ENCODE data around the gene RETREG3.
"Not testable (repeated sequence)": the region's sequence is repeated elsewhere in the genome, so short reads cannot be mapped to it uniquely, and the experiment has no call there.

The RETREG3 gene

GRCh38 chr17:42623732-42624596 is 14.8 kb upstream of the RETREG3 start:
- no peak for DNase-seq
- no peaks in the 10 kb centered on the region for H3K4me1 Mint-ChIP-seq (ENCODE audit: low read depth)
- H3K27me3 Mint-ChIP-seq = no peaks in the 10 kb centered on the region
- no peaks in the 10 kb centered on the region for H3K9me3 Mint-ChIP-seq
- no peaks in the 10 kb centered on the region for H3K36me3 Mint-ChIP-seq (ENCODE audit: low read depth)
- no peak overlapping the region for H3K27ac Mint-ChIP-seq
- H3K4me3 Mint-ChIP-seq = no peak overlapping the region

DNA sequence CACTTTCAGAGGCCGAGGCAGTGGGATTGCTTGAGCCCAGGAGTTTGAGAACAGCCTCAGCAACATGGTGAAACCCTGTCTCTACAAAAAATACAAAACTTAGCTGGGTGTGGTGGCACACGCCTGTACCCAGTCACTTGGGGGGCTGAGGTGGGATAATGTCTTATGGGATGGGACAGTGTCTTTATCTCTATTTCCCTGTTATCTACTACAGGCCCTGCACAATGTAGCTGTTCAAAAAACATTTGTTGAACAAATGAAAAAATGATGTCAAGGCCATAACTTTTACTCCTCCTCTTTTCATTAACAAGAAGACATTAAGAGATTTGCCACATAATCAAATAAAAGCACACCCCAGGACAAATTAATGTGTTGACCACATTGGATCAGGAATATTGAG is 14.1 kb upstream of the RETREG3 start:
- H3K9me3 Mint-ChIP-seq = no peaks in the 10 kb centered on the region
- no peak for DNase-seq
- no peaks in the 10 kb centered on the region for H3K36me3 Mint-ChIP-seq (ENCODE audit: low read depth)
- no peaks in the 10 kb centered on the region for H3K27me3 Mint-ChIP-seq
- H3K4me3 Mint-ChIP-seq = no peak overlapping the region
- H3K4me1 Mint-ChIP-seq (ENCODE audit: low read depth) = peaks cover 6% of the 10 kb centered on the region
- H3K27ac Mint-ChIP-seq = no peak overlapping the region

DNA sequence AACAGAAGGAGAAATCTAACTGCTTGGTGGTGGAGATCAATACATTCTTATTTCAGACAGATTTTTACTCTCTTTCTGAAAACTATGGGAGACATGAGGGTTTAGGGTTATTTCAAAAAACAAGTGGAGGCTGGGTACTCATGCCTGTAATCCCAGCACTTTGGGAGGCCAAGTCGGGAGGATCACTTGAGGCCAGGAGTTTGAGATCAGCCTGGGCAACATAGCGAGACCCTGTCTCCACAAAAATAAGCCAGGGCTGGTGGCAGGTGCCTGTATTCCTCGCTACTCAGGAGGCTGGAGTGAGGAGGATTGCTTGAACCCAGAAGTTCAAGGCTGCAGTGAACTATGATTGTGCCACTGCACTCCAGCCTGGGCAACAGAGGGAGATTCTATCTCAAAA is 12.8 kb upstream of the RETREG3 start:
- H3K9me3 Mint-ChIP-seq; H3K4me1 Mint-ChIP-seq (ENCODE audit: low read depth); H3K27me3 Mint-ChIP-seq; H3K36me3 Mint-ChIP-seq (ENCODE audit: low read depth); DNase-seq; H3K4me3 Mint-ChIP-seq; H3K27ac Mint-ChIP-seq: not testable (repeated sequence)

- H3K36me3 Mint-ChIP-seq (ENCODE audit: low read depth) = peaks cover 27% of the 10 kb centered on the region
- no peak for DNase-seq
- peaks cover 6% of the 10 kb centered on the region for H3K4me1 Mint-ChIP-seq (ENCODE audit: low read depth)
- H3K4me3 Mint-ChIP-seq = no peak overlapping the region
- no peak overlapping the region for H3K27ac Mint-ChIP-seq
- H3K27me3 Mint-ChIP-seq = no peaks in the 10 kb centered on the region
- H3K9me3 Mint-ChIP-seq = no peaks in the 10 kb centered on the region
These were observed 9.4 kb upstream of the RETREG3 start for GRCh38 chr17:42618442-42619150.

GRCh38 chr17:42617956-42618431 is 8.8 kb upstream of the RETREG3 start:
- H3K36me3 Mint-ChIP-seq (ENCODE audit: low read depth) = peaks cover 31% of the 10 kb centered on the region
- DNase-seq = no peak
- H3K9me3 Mint-ChIP-seq = no peaks in the 10 kb centered on the region
- H3K27me3 Mint-ChIP-seq = no peaks in the 10 kb centered on the region
- H3K27ac Mint-ChIP-seq = no peak overlapping the region
- H3K4me3 Mint-ChIP-seq = no peak overlapping the region
- H3K4me1 Mint-ChIP-seq (ENCODE audit: low read depth) = peaks cover 6% of the 10 kb centered on the region

- H3K4me3 Mint-ChIP-seq = no peak overlapping the region
- peaks cover 11% of the 10 kb centered on the region for H3K4me1 Mint-ChIP-seq (ENCODE audit: low read depth)
- DNase-seq = no peak
- no peaks in the 10 kb centered on the region for H3K9me3 Mint-ChIP-seq
- peaks cover 61% of the 10 kb centered on the region for H3K36me3 Mint-ChIP-seq (ENCODE audit: low read depth)
- H3K27ac Mint-ChIP-seq = no peak overlapping the region
- H3K27me3 Mint-ChIP-seq = no peaks in the 10 kb centered on the region
These were observed 4.6 kb upstream of the RETREG3 start for GRCh38 chr17:42613699-42614295.

GRCh38 chr17:42612013-42612412 is 2.8 kb upstream of the RETREG3 start:
- peaks cover 18% of the 10 kb centered on the region for H3K4me1 Mint-ChIP-seq (ENCODE audit: low read depth)
- no peak for DNase-seq
- H3K9me3 Mint-ChIP-seq = no peaks in the 10 kb centered on the region
- peak overlapping the region; percentile 28 for H3K4me3 Mint-ChIP-seq
- H3K36me3 Mint-ChIP-seq (ENCODE audit: low read depth) = peaks cover 63% of the 10 kb centered on the region
- no peaks in the 10 kb centered on the region for H3K27me3 Mint-ChIP-seq
- no peak overlapping the region for H3K27ac Mint-ChIP-seq

GRCh38 chr17:42609814-42610801 is 934 bp upstream of the RETREG3 start:
- not testable (repeated sequence) for H3K9me3 Mint-ChIP-seq, DNase-seq, H3K27me3 Mint-ChIP-seq
- Mint-ChIP-seq H3K27ac (peak overlapping the region; percentile 97), H3K4me3 (peak overlapping the region; percentile 100), H3K4me1 (ENCODE audit: low read depth) (peaks cover 36% of the 10 kb centered on the region), H3K36me3 (ENCODE audit: low read depth) (peaks cover 61% of the 10 kb centered on the region)

DNA sequence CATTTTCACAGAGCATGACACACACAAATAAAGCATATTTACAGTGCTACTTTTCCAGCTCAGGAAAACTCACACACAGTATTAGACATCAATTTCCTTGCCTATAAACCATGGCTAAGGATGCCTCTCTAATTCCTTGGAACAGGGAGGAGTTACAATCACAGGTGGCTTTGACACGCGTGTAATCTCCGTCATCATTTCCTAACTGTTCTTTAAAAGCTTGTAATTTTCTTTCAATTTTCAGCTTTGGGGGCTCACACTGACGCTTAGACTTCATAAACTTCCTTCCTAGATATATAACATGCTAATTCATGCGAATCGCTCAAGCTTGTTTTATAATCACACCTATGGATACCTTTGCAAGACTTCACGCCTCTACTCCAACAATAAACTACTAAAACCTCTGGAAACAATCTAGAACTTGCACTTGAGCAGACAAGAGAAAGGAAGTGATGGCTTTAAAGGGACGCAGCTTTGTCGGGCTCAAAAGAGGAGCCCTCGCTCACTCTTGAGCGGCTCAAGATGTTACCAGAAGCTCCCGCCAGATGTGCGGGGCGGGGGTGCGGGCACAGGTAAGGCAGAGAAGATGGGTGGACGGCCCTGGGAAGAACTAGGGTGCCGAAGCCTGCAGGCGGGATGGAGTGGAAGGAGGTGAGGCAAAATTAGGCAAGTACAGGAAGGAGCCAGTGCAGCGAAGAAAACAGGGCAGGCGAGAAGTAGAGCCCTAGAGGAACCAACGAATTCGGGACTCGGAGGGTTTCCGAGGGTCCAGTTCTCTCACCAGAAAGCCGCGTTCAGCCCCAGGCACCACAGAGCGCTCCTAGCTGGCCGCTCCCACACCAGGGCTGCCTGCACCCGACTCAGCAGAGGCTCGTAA is 631 bp downstream of the RETREG3 start:
- Mint-ChIP-seq H3K4me1 (ENCODE audit: low read depth) (peaks cover 49% of the 10 kb centered on the region), H3K36me3 (ENCODE audit: low read depth) (peaks cover 56% of the 10 kb centered on the region), H3K27ac (peak overlapping the region; percentile 97), H3K27me3 (no peaks in the 10 kb centered on the region), H3K9me3 (no peaks in the 10 kb centered on the region), H3K4me3 (peak overlapping the region; percentile 100)
- DNase-seq = no peak

GRCh38 chr17:42607769-42608168 is 1.4 kb downstream of the RETREG3 start:
- Mint-ChIP-seq H3K4me1 (ENCODE audit: low read depth) (peaks cover 56% of the 10 kb centered on the region), H3K27ac (peak overlapping the region; percentile 97), H3K4me3 (peak overlapping the region; percentile 100), H3K27me3 (no peaks in the 10 kb centered on the region), H3K9me3 (no peaks in the 10 kb centered on the region), H3K36me3 (ENCODE audit: low read depth) (peaks cover 56% of the 10 kb centered on the region)
- no peak for DNase-seq

GRCh38 chr17:42603318-42603717 is 5.9 kb downstream of the RETREG3 start:
- Mint-ChIP-seq H3K27me3 (no peaks in the 10 kb centered on the region), H3K9me3 (no peaks in the 10 kb centered on the region), H3K4me3 (no peak overlapping the region), H3K4me1 (ENCODE audit: low read depth) (peaks cover 68% of the 10 kb centered on the region), H3K36me3 (ENCODE audit: low read depth) (peaks cover 38% of the 10 kb centered on the region), H3K27ac (no peak overlapping the region)
- no peak for DNase-seq

- no peak overlapping the region for H3K4me3 Mint-ChIP-seq
- H3K4me1 Mint-ChIP-seq (ENCODE audit: low read depth) = peaks cover 31% of the 10 kb centered on the region
- peak overlapping the region; percentile 37 for H3K27ac Mint-ChIP-seq
- H3K36me3 Mint-ChIP-seq (ENCODE audit: low read depth) = peaks cover 28% of the 10 kb centered on the region
- no peaks in the 10 kb centered on the region for H3K9me3 Mint-ChIP-seq
- no peaks in the 10 kb centered on the region for H3K27me3 Mint-ChIP-seq
- no peak for DNase-seq
These were observed 10.3 kb downstream of the RETREG3 start for GRCh38 chr17:42598905-42599304.

GRCh38 chr17:42596386-42596785 is 12.8 kb downstream of the RETREG3 start:
- H3K36me3 Mint-ChIP-seq (ENCODE audit: low read depth) = peaks cover 33% of the 10 kb centered on the region

More at GRCh38 chr17:42596386-42596785, 12.8 kb downstream of the RETREG3 start:
- H3K27ac Mint-ChIP-seq = peak overlapping the region; percentile 50
- DNase-seq = no peak
- H3K4me1 Mint-ChIP-seq (ENCODE audit: low read depth) = peaks cover 23% of the 10 kb centered on the region
- H3K27me3 Mint-ChIP-seq = no peaks in the 10 kb centered on the region
- H3K4me3 Mint-ChIP-seq = no peak overlapping the region
- H3K9me3 Mint-ChIP-seq = no peaks in the 10 kb centered on the region

All from activated T-cell treated with anti-CD3 and anti-CD28 coated beads, Interleukin-2, amount 50 U/mL, for 24 hours (primary cell).